ENCODE data around the gene CCDC90B.
"Not testable (repeated sequence)": the region's sequence is repeated elsewhere in the genome, so short reads cannot be mapped to it uniquely, and the experiment has no call there.

GRCh38 chr11:83269080-83269479 lies 17.1 kb downstream of the CCDC90B start:
- not testable (repeated sequence) for TF ChIP-seq CTCF (IDR thresholded peaks at IDR 0.05); PRDM15 (CRISPR knock-in tag; IDR thresholded peaks at IDR 0.05); GTF2I (CRISPR knock-in tag; conservative IDR thresholded peaks at IDR 0.05)
- TF ChIP-seq, protein P1, sequence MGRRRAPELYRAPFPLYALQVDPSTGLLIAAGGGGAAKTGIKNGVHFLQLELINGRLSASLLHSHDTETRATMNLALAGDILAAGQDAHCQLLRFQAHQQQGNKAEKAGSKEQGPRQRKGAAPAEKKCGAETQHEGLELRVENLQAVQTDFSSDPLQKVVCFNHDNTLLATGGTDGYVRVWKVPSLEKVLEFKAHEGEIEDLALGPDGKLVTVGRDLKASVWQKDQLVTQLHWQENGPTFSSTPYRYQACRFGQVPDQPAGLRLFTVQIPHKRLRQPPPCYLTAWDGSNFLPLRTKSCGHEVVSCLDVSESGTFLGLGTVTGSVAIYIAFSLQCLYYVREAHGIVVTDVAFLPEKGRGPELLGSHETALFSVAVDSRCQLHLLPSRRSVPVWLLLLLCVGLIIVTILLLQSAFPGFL (CRISPR knock-in tag; IDR thresholded peaks at IDR 0.05; ENCODE audit: borderline replicate concordance): not testable (repeated sequence)
- TF ChIP-seq, protein P2, sequence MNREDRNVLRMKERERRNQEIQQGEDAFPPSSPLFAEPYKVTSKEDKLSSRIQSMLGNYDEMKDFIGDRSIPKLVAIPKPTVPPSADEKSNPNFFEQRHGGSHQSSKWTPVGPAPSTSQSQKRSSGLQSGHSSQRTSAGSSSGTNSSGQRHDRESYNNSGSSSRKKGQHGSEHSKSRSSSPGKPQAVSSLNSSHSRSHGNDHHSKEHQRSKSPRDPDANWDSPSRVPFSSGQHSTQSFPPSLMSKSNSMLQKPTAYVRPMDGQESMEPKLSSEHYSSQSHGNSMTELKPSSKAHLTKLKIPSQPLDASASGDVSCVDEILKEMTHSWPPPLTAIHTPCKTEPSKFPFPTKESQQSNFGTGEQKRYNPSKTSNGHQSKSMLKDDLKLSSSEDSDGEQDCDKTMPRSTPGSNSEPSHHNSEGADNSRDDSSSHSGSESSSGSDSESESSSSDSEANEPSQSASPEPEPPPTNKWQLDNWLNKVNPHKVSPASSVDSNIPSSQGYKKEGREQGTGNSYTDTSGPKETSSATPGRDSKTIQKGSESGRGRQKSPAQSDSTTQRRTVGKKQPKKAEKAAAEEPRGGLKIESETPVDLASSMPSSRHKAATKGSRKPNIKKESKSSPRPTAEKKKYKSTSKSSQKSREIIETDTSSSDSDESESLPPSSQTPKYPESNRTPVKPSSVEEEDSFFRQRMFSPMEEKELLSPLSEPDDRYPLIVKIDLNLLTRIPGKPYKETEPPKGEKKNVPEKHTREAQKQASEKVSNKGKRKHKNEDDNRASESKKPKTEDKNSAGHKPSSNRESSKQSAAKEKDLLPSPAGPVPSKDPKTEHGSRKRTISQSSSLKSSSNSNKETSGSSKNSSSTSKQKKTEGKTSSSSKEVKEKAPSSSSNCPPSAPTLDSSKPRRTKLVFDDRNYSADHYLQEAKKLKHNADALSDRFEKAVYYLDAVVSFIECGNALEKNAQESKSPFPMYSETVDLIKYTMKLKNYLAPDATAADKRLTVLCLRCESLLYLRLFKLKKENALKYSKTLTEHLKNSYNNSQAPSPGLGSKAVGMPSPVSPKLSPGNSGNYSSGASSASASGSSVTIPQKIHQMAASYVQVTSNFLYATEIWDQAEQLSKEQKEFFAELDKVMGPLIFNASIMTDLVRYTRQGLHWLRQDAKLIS (CRISPR knock-in tag; IDR thresholded peaks at IDR 0.05; ENCODE audit: borderline replicate concordance): not testable (repeated sequence)

Data from WTC11 (cell line).